ENCODE measurements around the gene SRGAP3.

DNA sequence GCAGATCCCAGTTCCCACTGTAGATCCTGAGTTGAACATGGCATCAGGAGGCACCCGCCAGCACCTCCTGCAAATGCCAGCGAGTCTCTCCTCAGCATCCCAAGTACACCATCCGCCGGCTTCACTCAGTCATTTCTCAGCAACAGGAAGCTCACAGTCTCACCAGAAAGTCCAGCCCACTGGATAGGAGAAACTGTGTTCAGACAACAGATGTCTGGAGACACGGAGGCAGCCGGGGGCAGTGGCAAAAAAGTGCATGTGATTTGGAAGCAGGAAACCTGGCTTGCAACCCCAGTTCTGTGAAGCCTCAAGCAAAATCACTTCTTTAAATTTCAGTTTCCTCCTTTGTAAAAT is 68.7 kb downstream of the SRGAP3 start:
- TF ChIP-seq, protein P1, sequence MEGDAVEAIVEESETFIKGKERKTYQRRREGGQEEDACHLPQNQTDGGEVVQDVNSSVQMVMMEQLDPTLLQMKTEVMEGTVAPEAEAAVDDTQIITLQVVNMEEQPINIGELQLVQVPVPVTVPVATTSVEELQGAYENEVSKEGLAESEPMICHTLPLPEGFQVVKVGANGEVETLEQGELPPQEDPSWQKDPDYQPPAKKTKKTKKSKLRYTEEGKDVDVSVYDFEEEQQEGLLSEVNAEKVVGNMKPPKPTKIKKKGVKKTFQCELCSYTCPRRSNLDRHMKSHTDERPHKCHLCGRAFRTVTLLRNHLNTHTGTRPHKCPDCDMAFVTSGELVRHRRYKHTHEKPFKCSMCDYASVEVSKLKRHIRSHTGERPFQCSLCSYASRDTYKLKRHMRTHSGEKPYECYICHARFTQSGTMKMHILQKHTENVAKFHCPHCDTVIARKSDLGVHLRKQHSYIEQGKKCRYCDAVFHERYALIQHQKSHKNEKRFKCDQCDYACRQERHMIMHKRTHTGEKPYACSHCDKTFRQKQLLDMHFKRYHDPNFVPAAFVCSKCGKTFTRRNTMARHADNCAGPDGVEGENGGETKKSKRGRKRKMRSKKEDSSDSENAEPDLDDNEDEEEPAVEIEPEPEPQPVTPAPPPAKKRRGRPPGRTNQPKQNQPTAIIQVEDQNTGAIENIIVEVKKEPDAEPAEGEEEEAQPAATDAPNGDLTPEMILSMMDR (IDR thresholded peaks at IDR 0.05; ENCODE audit: insufficient read depth, low read depth, low read length): no peak
- no peak for TF ChIP-seq EZH2 (IDR thresholded peaks at IDR 0.05; ENCODE audit: insufficient read depth, low read length)
